ENCODE data around the gene ATL2.

DNA sequence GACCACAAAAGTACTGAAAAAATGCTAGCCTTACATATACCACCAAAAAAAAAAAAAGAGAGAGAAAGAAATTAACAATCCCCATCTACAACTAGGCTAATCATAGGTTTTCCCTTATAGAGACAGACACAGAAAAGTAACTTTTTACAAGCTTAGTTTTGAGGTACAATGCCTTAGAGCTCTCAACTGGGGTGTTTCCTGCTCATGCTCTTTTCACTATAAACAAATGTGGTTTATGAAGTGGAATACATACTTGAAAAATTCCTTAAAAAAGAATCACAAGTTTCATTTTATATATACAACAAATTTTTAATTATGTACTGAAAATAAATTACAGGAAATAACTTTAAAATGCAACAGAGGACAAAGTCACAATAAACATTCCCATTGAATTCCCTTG lies 82.5 kb downstream of the ATL2 start:
- TF ChIP-seq ZNF792 (tag by site-specific recombination; IDR thresholded peaks at IDR 0.05): no peak
- TF ChIP-seq, protein P1, sequence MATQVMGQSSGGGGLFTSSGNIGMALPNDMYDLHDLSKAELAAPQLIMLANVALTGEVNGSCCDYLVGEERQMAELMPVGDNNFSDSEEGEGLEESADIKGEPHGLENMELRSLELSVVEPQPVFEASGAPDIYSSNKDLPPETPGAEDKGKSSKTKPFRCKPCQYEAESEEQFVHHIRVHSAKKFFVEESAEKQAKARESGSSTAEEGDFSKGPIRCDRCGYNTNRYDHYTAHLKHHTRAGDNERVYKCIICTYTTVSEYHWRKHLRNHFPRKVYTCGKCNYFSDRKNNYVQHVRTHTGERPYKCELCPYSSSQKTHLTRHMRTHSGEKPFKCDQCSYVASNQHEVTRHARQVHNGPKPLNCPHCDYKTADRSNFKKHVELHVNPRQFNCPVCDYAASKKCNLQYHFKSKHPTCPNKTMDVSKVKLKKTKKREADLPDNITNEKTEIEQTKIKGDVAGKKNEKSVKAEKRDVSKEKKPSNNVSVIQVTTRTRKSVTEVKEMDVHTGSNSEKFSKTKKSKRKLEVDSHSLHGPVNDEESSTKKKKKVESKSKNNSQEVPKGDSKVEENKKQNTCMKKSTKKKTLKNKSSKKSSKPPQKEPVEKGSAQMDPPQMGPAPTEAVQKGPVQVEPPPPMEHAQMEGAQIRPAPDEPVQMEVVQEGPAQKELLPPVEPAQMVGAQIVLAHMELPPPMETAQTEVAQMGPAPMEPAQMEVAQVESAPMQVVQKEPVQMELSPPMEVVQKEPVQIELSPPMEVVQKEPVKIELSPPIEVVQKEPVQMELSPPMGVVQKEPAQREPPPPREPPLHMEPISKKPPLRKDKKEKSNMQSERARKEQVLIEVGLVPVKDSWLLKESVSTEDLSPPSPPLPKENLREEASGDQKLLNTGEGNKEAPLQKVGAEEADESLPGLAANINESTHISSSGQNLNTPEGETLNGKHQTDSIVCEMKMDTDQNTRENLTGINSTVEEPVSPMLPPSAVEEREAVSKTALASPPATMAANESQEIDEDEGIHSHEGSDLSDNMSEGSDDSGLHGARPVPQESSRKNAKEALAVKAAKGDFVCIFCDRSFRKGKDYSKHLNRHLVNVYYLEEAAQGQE (tag by site-specific recombination; IDR thresholded peaks at IDR 0.05): no peak
- no peak for TF ChIP-seq ZNF292 (tag by site-specific recombination; IDR thresholded peaks at IDR 0.05; ENCODE audit: borderline replicate concordance, low read depth)
- TF ChIP-seq, protein P2, sequence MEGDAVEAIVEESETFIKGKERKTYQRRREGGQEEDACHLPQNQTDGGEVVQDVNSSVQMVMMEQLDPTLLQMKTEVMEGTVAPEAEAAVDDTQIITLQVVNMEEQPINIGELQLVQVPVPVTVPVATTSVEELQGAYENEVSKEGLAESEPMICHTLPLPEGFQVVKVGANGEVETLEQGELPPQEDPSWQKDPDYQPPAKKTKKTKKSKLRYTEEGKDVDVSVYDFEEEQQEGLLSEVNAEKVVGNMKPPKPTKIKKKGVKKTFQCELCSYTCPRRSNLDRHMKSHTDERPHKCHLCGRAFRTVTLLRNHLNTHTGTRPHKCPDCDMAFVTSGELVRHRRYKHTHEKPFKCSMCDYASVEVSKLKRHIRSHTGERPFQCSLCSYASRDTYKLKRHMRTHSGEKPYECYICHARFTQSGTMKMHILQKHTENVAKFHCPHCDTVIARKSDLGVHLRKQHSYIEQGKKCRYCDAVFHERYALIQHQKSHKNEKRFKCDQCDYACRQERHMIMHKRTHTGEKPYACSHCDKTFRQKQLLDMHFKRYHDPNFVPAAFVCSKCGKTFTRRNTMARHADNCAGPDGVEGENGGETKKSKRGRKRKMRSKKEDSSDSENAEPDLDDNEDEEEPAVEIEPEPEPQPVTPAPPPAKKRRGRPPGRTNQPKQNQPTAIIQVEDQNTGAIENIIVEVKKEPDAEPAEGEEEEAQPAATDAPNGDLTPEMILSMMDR (tag by site-specific recombination; IDR thresholded peaks at IDR 0.05): no peak
- TF ChIP-seq, protein P3, sequence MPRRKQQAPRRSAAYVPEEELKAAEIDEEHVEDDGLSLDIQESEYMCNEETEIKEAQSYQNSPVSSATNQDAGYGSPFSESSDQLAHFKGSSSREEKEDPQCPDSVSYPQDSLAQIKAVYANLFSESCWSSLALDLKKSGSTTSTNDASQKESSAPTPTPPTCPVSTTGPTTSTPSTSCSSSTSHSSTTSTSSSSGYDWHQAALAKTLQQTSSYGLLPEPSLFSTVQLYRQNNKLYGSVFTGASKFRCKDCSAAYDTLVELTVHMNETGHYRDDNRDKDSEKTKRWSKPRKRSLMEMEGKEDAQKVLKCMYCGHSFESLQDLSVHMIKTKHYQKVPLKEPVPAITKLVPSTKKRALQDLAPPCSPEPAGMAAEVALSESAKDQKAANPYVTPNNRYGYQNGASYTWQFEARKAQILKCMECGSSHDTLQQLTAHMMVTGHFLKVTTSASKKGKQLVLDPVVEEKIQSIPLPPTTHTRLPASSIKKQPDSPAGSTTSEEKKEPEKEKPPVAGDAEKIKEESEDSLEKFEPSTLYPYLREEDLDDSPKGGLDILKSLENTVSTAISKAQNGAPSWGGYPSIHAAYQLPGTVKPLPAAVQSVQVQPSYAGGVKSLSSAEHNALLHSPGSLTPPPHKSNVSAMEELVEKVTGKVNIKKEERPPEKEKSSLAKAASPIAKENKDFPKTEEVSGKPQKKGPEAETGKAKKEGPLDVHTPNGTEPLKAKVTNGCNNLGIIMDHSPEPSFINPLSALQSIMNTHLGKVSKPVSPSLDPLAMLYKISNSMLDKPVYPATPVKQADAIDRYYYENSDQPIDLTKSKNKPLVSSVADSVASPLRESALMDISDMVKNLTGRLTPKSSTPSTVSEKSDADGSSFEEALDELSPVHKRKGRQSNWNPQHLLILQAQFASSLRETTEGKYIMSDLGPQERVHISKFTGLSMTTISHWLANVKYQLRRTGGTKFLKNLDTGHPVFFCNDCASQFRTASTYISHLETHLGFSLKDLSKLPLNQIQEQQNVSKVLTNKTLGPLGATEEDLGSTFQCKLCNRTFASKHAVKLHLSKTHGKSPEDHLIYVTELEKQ (tag by site-specific recombination; IDR thresholded peaks at IDR 0.05; ENCODE audit: borderline replicate concordance): no peak
- TF ChIP-seq ZNF629 (tag by site-specific recombination; IDR thresholded peaks at IDR 0.05): no peak
- TF ChIP-seq ZNF24 (tag by site-specific recombination; IDR thresholded peaks at IDR 0.05): no peak
- TF ChIP-seq ZNF776 (tag by site-specific recombination; IDR thresholded peaks at IDR 0.05; ENCODE audit: borderline replicate concordance): no peak
- no peak for TF ChIP-seq ZNF48 (tag by site-specific recombination; IDR thresholded peaks at IDR 0.05)
- no peak for TF ChIP-seq ZSCAN23 (tag by site-specific recombination; IDR thresholded peaks at IDR 0.05)

All from HEK293 (cell line).